HCT116 (cell line): ENCODE data around the gene PITPNC1.

Source experiments
- POLR2AphosphoS5 ChIP-seq: IDR thresholded peaks from 2 replicates; pipeline ENCODE4 v1.6.1; 2011; ENCODE audit warnings: mild to moderate bottlenecking, low read depth, low read length, moderate library complexity
- TF ChIP-seq, protein P1 (sequence below), 3 experiments: fragments of 200-600 bp in 1 of 3; sonication (generic) in 1 of 3; IDR thresholded peaks in 2 of 3; conservative IDR thresholded peaks in 1 of 3; 2 replicates each; pipeline ENCODE4 v1.5.1; 2012 to 2017; ENCODE audit warnings: low read depth in 2 of 3, low read length in 2 of 3, antibody characterized with exemption in 1 of 3, borderline replicate concordance in 1 of 3, control low read depth in 1 of 3, mild to moderate bottlenecking in 1 of 3, mixed read lengths in 1 of 3, mixed run types in 1 of 3, moderate library complexity in 1 of 3; ENCODE audit not compliant: insufficient read depth in 1 of 3

DNA sequence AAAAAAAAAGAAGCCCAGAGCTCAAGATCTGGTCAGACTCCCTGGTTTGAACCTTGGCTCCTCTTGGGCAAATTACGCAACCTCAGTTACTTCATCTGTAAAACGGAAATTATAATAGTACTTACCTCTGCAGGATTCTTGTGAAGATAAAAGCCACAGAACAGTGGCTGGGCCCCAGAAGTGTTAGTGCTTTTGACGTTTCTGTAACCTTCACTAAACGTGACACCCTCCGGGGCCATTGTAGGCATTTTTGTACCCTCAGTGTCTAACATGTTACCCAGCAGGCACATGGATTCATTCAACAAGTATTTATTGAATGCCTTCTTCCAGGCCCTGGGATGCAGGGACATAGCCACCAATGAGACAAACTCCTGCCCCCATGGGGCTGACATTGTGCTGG is 58.0 kb downstream of the PITPNC1 start:
- TF ChIP-seq, protein P1, sequence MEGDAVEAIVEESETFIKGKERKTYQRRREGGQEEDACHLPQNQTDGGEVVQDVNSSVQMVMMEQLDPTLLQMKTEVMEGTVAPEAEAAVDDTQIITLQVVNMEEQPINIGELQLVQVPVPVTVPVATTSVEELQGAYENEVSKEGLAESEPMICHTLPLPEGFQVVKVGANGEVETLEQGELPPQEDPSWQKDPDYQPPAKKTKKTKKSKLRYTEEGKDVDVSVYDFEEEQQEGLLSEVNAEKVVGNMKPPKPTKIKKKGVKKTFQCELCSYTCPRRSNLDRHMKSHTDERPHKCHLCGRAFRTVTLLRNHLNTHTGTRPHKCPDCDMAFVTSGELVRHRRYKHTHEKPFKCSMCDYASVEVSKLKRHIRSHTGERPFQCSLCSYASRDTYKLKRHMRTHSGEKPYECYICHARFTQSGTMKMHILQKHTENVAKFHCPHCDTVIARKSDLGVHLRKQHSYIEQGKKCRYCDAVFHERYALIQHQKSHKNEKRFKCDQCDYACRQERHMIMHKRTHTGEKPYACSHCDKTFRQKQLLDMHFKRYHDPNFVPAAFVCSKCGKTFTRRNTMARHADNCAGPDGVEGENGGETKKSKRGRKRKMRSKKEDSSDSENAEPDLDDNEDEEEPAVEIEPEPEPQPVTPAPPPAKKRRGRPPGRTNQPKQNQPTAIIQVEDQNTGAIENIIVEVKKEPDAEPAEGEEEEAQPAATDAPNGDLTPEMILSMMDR (IDR thresholded peaks at IDR 0.05 in 2 of 3, conservative IDR thresholded peaks at IDR 0.05 in 1 of 3; ENCODE audit: borderline replicate concordance in 1 of 3, insufficient read depth in 1 of 3, low read depth in 2 of 3, low read length in 2 of 3), result no peak
- no peak for TF ChIP-seq POLR2AphosphoS5
